Loucy (cell line): ENCODE results near the gene FANCC.

ENCODE experiments used
- H2AFZ ChIP-seq: fragments of 200-600 bp; sonication (generic); 2 replicates; pipeline ENCODE4 v1.6.0; 2016; ENCODE audit warnings: antibody characterized with exemption, mild to moderate bottlenecking, low read length, moderate library complexity
- H3F3A ChIP-seq: fragments of 200-600 bp; 2 replicates; pipeline ENCODE4 v1.6.0; 2016; ENCODE audit warnings: antibody characterized with exemption, low read depth, mild to moderate bottlenecking
- H3K27me3 ChIP-seq: fragments of 200-600 bp; sonication (generic); 2 replicates; pipeline ENCODE4 v1.6.1; 2014; ENCODE audit warnings: low read length, mild to moderate bottlenecking; ENCODE audit not compliant: insufficient read depth, poor library complexity, severe bottlenecking
- H3K36me3 ChIP-seq: fragments of 200-600 bp; sonication (generic); 2 replicates; pipeline ENCODE4 v1.6.1; 2016; ENCODE audit warnings: low read length; ENCODE audit not compliant: insufficient read depth
- H3K4me1 ChIP-seq: fragments of 200-600 bp; sonication (generic); 2 replicates; pipeline ENCODE4 v1.5.1; 2014; ENCODE audit warnings: low read length, mild to moderate bottlenecking; ENCODE audit not compliant: insufficient read depth, poor library complexity, severe bottlenecking
- H3K4me2 ChIP-seq: fragments of 200-600 bp; sonication (generic); 2 replicates; pipeline ENCODE4 v1.6.0; 2014; ENCODE audit warnings: antibody characterized with exemption, low read length, low read depth, mild to moderate bottlenecking; ENCODE audit not compliant: poor library complexity, severe bottlenecking
- H3K4me3 ChIP-seq: fragments of 200-600 bp; sonication (generic); 2 replicates; pipeline ENCODE4 v1.5.1; 2014; ENCODE audit warnings: low read length, mild to moderate bottlenecking, mixed read lengths; ENCODE audit not compliant: poor library complexity, severe bottlenecking
- H3K79me2 ChIP-seq: fragments of 200-600 bp; sonication (generic); 2 replicates; pipeline ENCODE4 v1.6.1; 2014; ENCODE audit warnings: low read length; ENCODE audit not compliant: insufficient read depth
- H3K9ac ChIP-seq: fragments of 200-600 bp; sonication (generic); 2 replicates; pipeline ENCODE4 v1.6.0; 2014; ENCODE audit warnings: mild to moderate bottlenecking, low read depth, low read length, moderate library complexity; ENCODE audit not compliant: poor library complexity, severe bottlenecking
- H3K9me2 ChIP-seq: fragments of 200-600 bp; sonication (generic); replicated peaks from 2 replicates; pipeline ENCODE4 v1.6.1; 2016; ENCODE audit warnings: low read depth, low read length, mixed read lengths
- H3K9me3 ChIP-seq: fragments of 200-600 bp; sonication (generic); 2 replicates; pipeline ENCODE4 v1.6.1; 2014; ENCODE audit warnings: mild to moderate bottlenecking, antibody characterized with exemption, low read length, low read depth; ENCODE audit not compliant: insufficient read depth
- H4K20me1 ChIP-seq: fragments of 200-600 bp; sonication (generic); 2 replicates; pipeline ENCODE4 v1.6.0; 2014; ENCODE audit warnings: antibody characterized with exemption, low read length, mild to moderate bottlenecking; ENCODE audit not compliant: insufficient read depth, poor library complexity, severe bottlenecking
- EZH2phosphoT487 ChIP-seq: fragments of 200-600 bp; IDR thresholded peaks from 2 replicates; pipeline ENCODE4 v1.6.1; 2018; ENCODE audit warnings: antibody characterized with exemption, mild to moderate bottlenecking, moderate library complexity, borderline replicate concordance
- TF ChIP-seq, protein P1 (sequence below): fragments of 200-600 bp; sonication (generic); conservative IDR thresholded peaks from 2 replicates; pipeline ENCODE4 v1.5.1; 2014; ENCODE audit warnings: mild to moderate bottlenecking, antibody characterized with exemption, low read length

FANCC gene

DNA sequence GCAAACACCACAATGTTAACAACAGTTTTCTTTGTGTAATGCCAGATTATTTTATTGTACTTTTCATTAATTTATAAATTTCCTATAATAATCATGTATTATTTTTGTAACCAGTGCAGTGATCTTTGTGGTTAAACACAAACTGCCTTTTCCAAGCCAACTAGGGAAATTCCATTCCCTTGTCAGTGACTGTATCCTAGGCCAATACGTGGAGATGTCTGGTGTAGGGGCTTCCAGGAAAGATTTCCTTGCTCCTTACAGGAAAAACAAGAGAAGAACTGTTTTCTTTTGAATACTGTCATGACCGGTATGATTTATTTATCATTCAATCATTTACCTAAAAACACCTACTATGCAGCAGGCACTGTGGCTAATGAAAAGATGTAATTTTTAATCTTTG lies 31.4 kb downstream of the FANCC start:
- no peaks in the 10 kb centered on the region for H3K36me3 ChIP-seq

DNA sequence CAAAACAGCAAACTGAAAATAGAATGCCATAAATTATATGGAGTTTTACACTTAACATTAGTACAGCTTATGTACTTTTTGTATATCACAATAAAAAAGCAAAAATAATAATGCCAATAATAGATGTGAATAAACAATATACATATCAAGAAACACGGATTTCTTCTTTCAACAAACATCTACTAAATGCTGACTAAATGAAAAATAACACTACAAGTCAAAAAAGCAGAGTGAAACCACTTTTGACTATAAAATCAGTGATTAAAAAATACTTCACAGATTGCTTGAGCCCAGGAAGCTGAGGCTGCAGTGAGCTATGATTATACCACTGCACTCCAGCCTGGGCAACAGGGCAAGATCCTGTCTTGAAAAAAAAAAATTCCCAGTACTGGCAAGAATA lies 32.2 kb downstream of the FANCC start:
- H3K9me2 ChIP-seq: no peaks in the 10 kb centered on the region
- H3K27me3 ChIP-seq: no peaks in the 10 kb centered on the region
- H3K79me2 ChIP-seq: peaks cover 26% of the 10 kb centered on the region
- no peaks in the 10 kb centered on the region for H3K36me3 ChIP-seq
- H3K4me1 ChIP-seq: no peaks in the 10 kb centered on the region
- no peak overlapping the region for H3K4me3 ChIP-seq
- no peaks in the 10 kb centered on the region for H3F3A ChIP-seq
- peaks cover 8% of the 10 kb centered on the region; the same call in 1 of the 2 replicates for H3K9me3 ChIP-seq
- TF ChIP-seq, protein P1, sequence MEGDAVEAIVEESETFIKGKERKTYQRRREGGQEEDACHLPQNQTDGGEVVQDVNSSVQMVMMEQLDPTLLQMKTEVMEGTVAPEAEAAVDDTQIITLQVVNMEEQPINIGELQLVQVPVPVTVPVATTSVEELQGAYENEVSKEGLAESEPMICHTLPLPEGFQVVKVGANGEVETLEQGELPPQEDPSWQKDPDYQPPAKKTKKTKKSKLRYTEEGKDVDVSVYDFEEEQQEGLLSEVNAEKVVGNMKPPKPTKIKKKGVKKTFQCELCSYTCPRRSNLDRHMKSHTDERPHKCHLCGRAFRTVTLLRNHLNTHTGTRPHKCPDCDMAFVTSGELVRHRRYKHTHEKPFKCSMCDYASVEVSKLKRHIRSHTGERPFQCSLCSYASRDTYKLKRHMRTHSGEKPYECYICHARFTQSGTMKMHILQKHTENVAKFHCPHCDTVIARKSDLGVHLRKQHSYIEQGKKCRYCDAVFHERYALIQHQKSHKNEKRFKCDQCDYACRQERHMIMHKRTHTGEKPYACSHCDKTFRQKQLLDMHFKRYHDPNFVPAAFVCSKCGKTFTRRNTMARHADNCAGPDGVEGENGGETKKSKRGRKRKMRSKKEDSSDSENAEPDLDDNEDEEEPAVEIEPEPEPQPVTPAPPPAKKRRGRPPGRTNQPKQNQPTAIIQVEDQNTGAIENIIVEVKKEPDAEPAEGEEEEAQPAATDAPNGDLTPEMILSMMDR: no peak
- no peak for TF ChIP-seq EZH2phosphoT487
- no peaks in the 10 kb centered on the region for H4K20me1 ChIP-seq
- H3K9ac ChIP-seq: no peak overlapping the region
- H3K4me2 ChIP-seq: no peak overlapping the region
- no peak overlapping the region for H2AFZ ChIP-seq

More for the DNA sequence above, 31.4 kb downstream of the FANCC start:
- Histone ChIP-seq H3K4me1 (no peaks in the 10 kb centered on the region), H3K4me3 (no peak overlapping the region), H3K79me2 (peaks cover 30% of the 10 kb centered on the region), H3K9me2 (no peaks in the 10 kb centered on the region), H3K9me3 (0 out of 2 replicates have a peak, but pooled peaks cover 2% of the 10 kb centered on the region), H3F3A (no peaks in the 10 kb centered on the region), H4K20me1 (no peaks in the 10 kb centered on the region), H2AFZ (no peak overlapping the region), H3K27me3 (no peaks in the 10 kb centered on the region), H3K4me2 (no peak overlapping the region), H3K9ac (no peak overlapping the region)
- TF ChIP-seq, protein P1: no peak

DNA sequence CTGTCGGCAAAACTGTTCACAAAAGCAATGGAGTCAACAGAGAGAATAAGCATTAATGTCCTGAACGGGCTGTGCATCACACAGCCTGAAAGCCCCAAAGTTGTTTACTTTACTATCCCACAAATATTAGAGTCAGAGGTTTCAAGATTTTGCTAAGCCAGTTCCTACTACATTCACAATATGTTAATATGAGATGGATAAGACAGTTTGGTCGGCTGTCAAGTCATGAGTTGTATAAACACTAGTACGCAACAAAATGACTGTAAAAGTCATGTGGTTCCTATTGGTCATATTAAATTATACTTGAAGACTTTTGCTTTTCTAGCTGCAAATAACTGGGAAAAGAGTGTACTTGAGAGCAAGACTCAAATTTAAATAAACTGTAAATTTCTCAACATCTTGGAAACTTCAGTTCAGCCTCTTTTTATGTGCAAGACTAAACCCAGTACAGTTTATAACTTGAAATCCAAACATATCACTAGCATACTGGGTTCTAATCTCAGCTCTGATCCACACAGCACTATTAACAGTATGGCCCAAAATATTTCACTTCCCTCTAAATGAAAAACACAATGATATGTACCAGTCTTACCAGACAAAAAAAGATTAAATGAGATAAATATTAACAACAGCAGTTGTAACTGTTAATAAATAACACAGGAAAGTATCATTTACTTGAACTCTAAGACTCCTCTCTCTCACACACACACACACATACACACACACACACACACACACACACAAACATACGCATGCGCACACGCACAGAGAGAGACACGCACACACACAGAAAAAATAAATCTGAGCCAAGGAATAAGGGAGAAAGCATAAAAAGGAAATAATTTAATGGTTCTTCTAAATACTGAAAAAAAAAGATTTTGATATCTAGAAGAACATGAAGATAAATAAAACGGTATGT lies 33.1 kb downstream of the FANCC start:
- TF ChIP-seq EZH2phosphoT487: no peak
- TF ChIP-seq, protein P1: no peak
- no peak overlapping the region for H3K4me2 ChIP-seq

More for the DNA sequence above, 33.1 kb downstream of the FANCC start:
- Histone ChIP-seq H3K9ac (no peak overlapping the region), H3K4me1 (no peaks in the 10 kb centered on the region), H2AFZ (no peak overlapping the region), H3K9me3 (peaks cover 13% of the 10 kb centered on the region), H3K36me3 (no peaks in the 10 kb centered on the region), H3F3A (no peaks in the 10 kb centered on the region), H3K9me2 (no peaks in the 10 kb centered on the region), H4K20me1 (no peaks in the 10 kb centered on the region), H3K4me3 (no peak overlapping the region), H3K27me3 (no peaks in the 10 kb centered on the region), H3K79me2 (peaks cover 18% of the 10 kb centered on the region)
